ENCODE measurements around the gene EPHA3.

The EPHA3 gene

DNA sequence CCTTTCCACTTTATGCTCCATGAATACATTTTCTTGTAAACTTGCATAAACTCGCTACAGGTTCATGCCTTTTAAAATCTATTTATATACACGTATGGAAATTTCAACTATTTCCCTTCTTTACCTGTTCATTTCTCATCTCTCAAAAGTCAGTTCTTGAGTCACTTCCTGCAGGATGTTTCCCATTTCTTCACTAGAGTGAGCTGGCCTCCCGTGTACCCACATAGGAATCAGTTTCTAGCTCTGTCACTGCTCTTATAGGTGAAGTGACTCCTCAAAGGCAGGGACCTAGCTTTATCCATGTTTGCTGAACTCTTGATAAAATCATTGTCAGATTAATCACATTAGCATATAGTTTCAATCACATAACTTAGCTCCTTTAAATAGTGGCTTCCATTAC, 259.7 kb downstream of the EPHA3 start:
- Histone ChIP-seq H3K4me1 (ENCODE audit: control insufficient read depth in 5 of 5, insufficient read depth in 5 of 5, low read length in 5 of 5) (no peaks in the 10 kb centered on the region), H3K27ac (ENCODE audit: low read depth, low read length) (no peak overlapping the region), H3K4me3 (ENCODE audit: low read depth in 1 of 5, low read length in 5 of 5) (no peak overlapping the region), H3K9me3 (ENCODE audit: control insufficient read depth in 5 of 5, low read length in 5 of 5) (peaks cover 0 to 3% (median 0%) of the 10 kb centered on the region in 5 donors), H3K36me3 (ENCODE audit: control insufficient read depth in 5 of 5, insufficient read depth in 5 of 5, low read length in 5 of 5) (no peaks in the 10 kb centered on the region), H3K27me3 (ENCODE audit: control insufficient read depth in 5 of 5, insufficient read depth in 4 of 5, low read length in 5 of 5) (no peaks in the 10 kb centered on the region), H3K9ac (ENCODE audit: low read length in 5 of 5) (no peak overlapping the region)

GRCh38 chr3:89368846-89369245, 261.4 kb downstream of the EPHA3 start:
- no peaks in the 10 kb centered on the region for H3K4me1 ChIP-seq (ENCODE audit: control insufficient read depth in 5 of 5, insufficient read depth in 5 of 5, low read length in 5 of 5)
- no peak overlapping the region for H3K27ac ChIP-seq (ENCODE audit: low read depth, low read length)
- H3K4me3 ChIP-seq (ENCODE audit: low read depth in 1 of 5, low read length in 5 of 5): no peak overlapping the region

GRCh38 chr3:89372456-89372855, 265.0 kb downstream of the EPHA3 start:
- H3K4me3 ChIP-seq (ENCODE audit: low read depth in 1 of 5, low read length in 5 of 5): no peak overlapping the region
- no peaks in the 10 kb centered on the region for H3K4me1 ChIP-seq (ENCODE audit: control insufficient read depth in 5 of 5, insufficient read depth in 5 of 5, low read length in 5 of 5)
- H3K27ac ChIP-seq (ENCODE audit: low read depth, low read length): no peak overlapping the region
- H3K9me3 ChIP-seq (ENCODE audit: control insufficient read depth in 5 of 5, low read length in 5 of 5): peaks cover 0 to 3% (median 0%) of the 10 kb centered on the region in 5 donors
- no peaks in the 10 kb centered on the region for H3K36me3 ChIP-seq (ENCODE audit: control insufficient read depth in 5 of 5, insufficient read depth in 5 of 5, low read length in 5 of 5)
- no peaks in the 10 kb centered on the region for H3K27me3 ChIP-seq (ENCODE audit: control insufficient read depth in 5 of 5, insufficient read depth in 4 of 5, low read length in 5 of 5)
- H3K9ac ChIP-seq (ENCODE audit: low read length in 5 of 5): no peak overlapping the region

More at GRCh38 chr3:89368846-89369245, 261.4 kb downstream of the EPHA3 start:
- Histone ChIP-seq H3K9me3 (ENCODE audit: control insufficient read depth in 5 of 5, low read length in 5 of 5) (peaks cover 0 to 3% (median 0%) of the 10 kb centered on the region in 5 donors), H3K36me3 (ENCODE audit: control insufficient read depth in 5 of 5, insufficient read depth in 5 of 5, low read length in 5 of 5) (no peaks in the 10 kb centered on the region), H3K9ac (ENCODE audit: low read length in 5 of 5) (no peak overlapping the region), H3K27me3 (ENCODE audit: control insufficient read depth in 5 of 5, insufficient read depth in 4 of 5, low read length in 5 of 5) (no peaks in the 10 kb centered on the region)

DNA sequence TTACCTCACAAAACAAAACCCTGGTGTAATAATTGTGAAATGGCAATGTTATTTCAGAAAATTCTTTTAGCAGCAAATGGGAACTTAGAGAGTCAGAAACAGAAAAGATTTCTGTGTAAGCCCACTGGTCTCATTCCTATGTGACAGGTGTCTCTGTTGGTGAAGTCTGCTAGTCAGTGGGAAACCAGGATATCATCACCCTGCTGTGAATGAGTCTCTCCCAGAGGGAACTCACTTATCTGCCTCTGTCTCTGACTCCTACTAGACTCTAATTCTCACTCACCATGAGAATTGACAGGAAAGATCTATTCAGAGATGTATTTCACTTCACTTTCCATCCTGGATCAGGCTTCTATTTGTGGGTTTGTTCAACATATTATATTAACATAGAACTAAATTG, 266.0 kb downstream of the EPHA3 start:
- H3K27ac ChIP-seq (ENCODE audit: low read depth, low read length): no peak overlapping the region
- no peak overlapping the region for H3K9ac ChIP-seq (ENCODE audit: low read length in 5 of 5)
- H3K27me3 ChIP-seq (ENCODE audit: control insufficient read depth in 5 of 5, insufficient read depth in 4 of 5, low read length in 5 of 5): no peaks in the 10 kb centered on the region
- H3K4me1 ChIP-seq (ENCODE audit: control insufficient read depth in 5 of 5, insufficient read depth in 5 of 5, low read length in 5 of 5): no peaks in the 10 kb centered on the region
- H3K4me3 ChIP-seq (ENCODE audit: low read depth in 1 of 5, low read length in 5 of 5): no peak overlapping the region
- H3K9me3 ChIP-seq (ENCODE audit: control insufficient read depth in 5 of 5, low read length in 5 of 5): peaks cover 0 to 3% (median 0%) of the 10 kb centered on the region in 5 donors
- no peaks in the 10 kb centered on the region for H3K36me3 ChIP-seq (ENCODE audit: control insufficient read depth in 5 of 5, insufficient read depth in 5 of 5, low read length in 5 of 5)

DNA sequence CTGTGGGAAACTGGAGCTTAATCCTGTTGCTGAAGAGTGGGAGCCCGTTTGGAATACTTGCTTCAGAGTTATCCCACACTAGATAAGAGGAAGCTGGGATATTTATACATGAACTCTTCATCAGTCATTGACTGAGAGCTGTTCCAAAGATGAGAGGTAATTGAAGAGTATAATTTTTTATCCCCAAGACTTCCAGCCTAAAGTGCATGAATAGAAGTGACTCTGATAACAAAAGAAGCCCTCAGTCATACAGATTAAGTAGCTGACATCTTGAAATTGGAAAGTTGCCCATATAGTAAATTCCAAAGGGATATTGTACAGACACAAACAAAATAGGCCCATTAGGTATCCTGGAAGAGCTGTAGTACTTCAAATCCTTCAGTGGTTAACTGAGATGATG, 268.0 kb downstream of the EPHA3 start:
- H3K27ac ChIP-seq (ENCODE audit: low read depth, low read length): no peak overlapping the region
- no peaks in the 10 kb centered on the region for H3K27me3 ChIP-seq (ENCODE audit: control insufficient read depth in 5 of 5, insufficient read depth in 4 of 5, low read length in 5 of 5)
- H3K9me3 ChIP-seq (ENCODE audit: control insufficient read depth in 5 of 5, low read length in 5 of 5): no peaks in the 10 kb centered on the region
- no peak overlapping the region for H3K4me3 ChIP-seq (ENCODE audit: low read depth in 1 of 5, low read length in 5 of 5)
- H3K9ac ChIP-seq (ENCODE audit: low read length in 5 of 5): no peak overlapping the region
- H3K36me3 ChIP-seq (ENCODE audit: control insufficient read depth in 5 of 5, insufficient read depth in 5 of 5, low read length in 5 of 5): no peaks in the 10 kb centered on the region
- no peaks in the 10 kb centered on the region for H3K4me1 ChIP-seq (ENCODE audit: control insufficient read depth in 5 of 5, insufficient read depth in 5 of 5, low read length in 5 of 5)

DNA sequence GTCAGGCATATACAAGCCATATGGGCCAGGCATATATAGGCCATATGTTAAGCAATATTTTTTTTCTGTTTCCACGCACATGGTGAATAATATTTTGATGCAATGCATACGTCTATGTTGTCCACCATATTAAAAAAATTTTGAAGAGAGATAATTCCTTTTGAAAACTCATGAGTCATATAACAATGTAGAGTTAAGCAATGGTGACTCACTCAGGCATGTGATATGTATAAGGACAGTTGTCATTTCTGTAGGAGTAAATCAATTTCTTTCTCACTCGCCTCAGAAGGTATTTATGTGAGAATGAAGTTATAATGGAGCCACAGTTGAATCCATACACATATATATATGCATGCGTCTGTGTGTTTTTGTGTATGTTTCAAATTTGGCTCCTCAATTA, 272.6 kb downstream of the EPHA3 start:
- Histone ChIP-seq H3K4me1 (ENCODE audit: control insufficient read depth in 5 of 5, insufficient read depth in 5 of 5, low read length in 5 of 5) (no peaks in the 10 kb centered on the region), H3K9ac (ENCODE audit: low read length in 5 of 5) (no peak overlapping the region), H3K9me3 (ENCODE audit: control insufficient read depth in 5 of 5, low read length in 5 of 5) (no peaks in the 10 kb centered on the region), H3K36me3 (ENCODE audit: control insufficient read depth in 5 of 5, insufficient read depth in 5 of 5, low read length in 5 of 5) (no peaks in the 10 kb centered on the region), H3K27me3 (ENCODE audit: control insufficient read depth in 5 of 5, insufficient read depth in 4 of 5, low read length in 5 of 5) (no peaks in the 10 kb centered on the region), H3K4me3 (ENCODE audit: low read depth in 1 of 5, low read length in 5 of 5) (no peak overlapping the region), H3K27ac (ENCODE audit: low read depth, low read length) (no peak overlapping the region)

DNA sequence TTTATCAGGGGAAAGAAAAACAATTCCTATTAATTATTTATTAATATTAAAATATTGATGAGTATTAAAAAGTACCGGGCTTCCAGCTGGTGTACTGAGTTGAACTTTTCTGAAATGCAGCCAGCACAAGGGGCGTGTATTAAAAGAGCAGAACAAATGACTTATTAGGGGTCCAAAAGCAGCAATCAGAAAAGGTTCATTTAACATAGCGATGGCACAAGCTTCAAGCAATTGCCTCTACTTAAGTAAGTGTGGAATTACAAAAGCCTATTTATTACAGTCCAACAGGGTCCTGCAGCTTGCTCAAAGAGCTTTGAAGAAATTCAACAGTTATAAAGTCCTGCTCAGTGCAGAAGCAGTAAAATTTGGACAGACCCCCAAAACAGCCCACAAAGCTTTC, 285.6 kb downstream of the EPHA3 start:
- H3K4me3 ChIP-seq (ENCODE audit: low read depth in 1 of 5, low read length in 5 of 5): no peak overlapping the region
- no peaks in the 10 kb centered on the region for H3K27me3 ChIP-seq (ENCODE audit: control insufficient read depth in 5 of 5, insufficient read depth in 4 of 5, low read length in 5 of 5)
- no peak overlapping the region for H3K9ac ChIP-seq (ENCODE audit: low read length in 5 of 5)
- H3K27ac ChIP-seq (ENCODE audit: low read depth, low read length): no peak overlapping the region
- no peaks in the 10 kb centered on the region for H3K4me1 ChIP-seq (ENCODE audit: control insufficient read depth in 5 of 5, insufficient read depth in 5 of 5, low read length in 5 of 5)
- H3K36me3 ChIP-seq (ENCODE audit: control insufficient read depth in 5 of 5, insufficient read depth in 5 of 5, low read length in 5 of 5): no peaks in the 10 kb centered on the region
- no peaks in the 10 kb centered on the region for H3K9me3 ChIP-seq (ENCODE audit: control insufficient read depth in 5 of 5, low read length in 5 of 5)

GRCh38 chr3:89395456-89395855, 288.0 kb downstream of the EPHA3 start:
- Histone ChIP-seq H3K4me1 (ENCODE audit: control insufficient read depth in 5 of 5, insufficient read depth in 5 of 5, low read length in 5 of 5) (no peaks in the 10 kb centered on the region), H3K4me3 (ENCODE audit: low read depth in 1 of 5, low read length in 5 of 5) (no peak overlapping the region), H3K27ac (ENCODE audit: low read depth, low read length) (no peak overlapping the region), H3K9ac (ENCODE audit: low read length in 5 of 5) (no peak overlapping the region), H3K9me3 (ENCODE audit: control insufficient read depth in 5 of 5, low read length in 5 of 5) (no peaks in the 10 kb centered on the region), H3K36me3 (ENCODE audit: control insufficient read depth in 5 of 5, insufficient read depth in 5 of 5, low read length in 5 of 5) (no peaks in the 10 kb centered on the region), H3K27me3 (ENCODE audit: control insufficient read depth in 5 of 5, insufficient read depth in 4 of 5, low read length in 5 of 5) (no peaks in the 10 kb centered on the region)

DNA sequence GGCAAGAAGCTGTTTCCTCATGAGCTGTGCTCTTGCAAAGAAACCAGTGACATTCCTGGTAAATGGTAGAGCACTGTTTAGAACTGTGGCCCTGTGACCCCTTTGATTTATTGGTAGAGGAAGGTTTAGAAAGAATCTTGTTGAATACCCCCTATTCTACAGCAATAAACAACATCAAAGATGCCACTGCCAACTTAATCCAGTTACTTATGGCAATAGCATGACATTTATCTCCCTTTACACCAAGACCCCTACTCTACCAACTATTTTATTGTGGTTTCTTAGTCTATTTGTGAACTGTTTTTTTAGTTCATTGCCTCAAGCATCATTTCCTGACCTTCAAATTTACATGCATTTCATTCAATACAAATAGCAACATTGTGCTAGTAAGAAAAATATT, 288.6 kb downstream of the EPHA3 start:
- no peaks in the 10 kb centered on the region for H3K9me3 ChIP-seq (ENCODE audit: control insufficient read depth in 5 of 5, low read length in 5 of 5)
- no peak overlapping the region for H3K27ac ChIP-seq (ENCODE audit: low read depth, low read length)
- H3K4me3 ChIP-seq (ENCODE audit: low read depth in 1 of 5, low read length in 5 of 5): no peak overlapping the region
- no peaks in the 10 kb centered on the region for H3K36me3 ChIP-seq (ENCODE audit: control insufficient read depth in 5 of 5, insufficient read depth in 5 of 5, low read length in 5 of 5)
- H3K9ac ChIP-seq (ENCODE audit: low read length in 5 of 5): no peak overlapping the region
- no peaks in the 10 kb centered on the region for H3K4me1 ChIP-seq (ENCODE audit: control insufficient read depth in 5 of 5, insufficient read depth in 5 of 5, low read length in 5 of 5)
- H3K27me3 ChIP-seq (ENCODE audit: control insufficient read depth in 5 of 5, insufficient read depth in 4 of 5, low read length in 5 of 5): no peaks in the 10 kb centered on the region

DNA sequence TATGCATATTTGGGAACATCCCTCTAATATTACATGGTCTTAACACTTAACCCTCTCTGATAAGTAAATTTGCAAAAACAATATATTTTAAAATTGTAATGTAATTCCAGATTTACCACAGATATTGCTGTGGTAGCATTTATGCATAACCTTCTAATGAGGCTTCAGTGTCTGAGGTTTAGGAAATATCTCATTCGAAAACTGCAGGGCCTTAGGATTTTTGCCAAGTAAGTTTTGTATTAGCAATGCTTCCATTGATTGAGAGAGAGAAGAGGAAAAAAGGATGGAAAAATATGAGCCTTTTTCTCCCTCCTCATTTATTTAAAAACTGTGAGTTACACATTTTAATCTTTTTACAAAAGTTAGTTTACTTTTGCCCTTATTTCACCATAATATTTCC, 294.6 kb downstream of the EPHA3 start:
- Histone ChIP-seq H3K4me1 (ENCODE audit: control insufficient read depth in 5 of 5, insufficient read depth in 5 of 5, low read length in 5 of 5) (no peaks in the 10 kb centered on the region), H3K4me3 (ENCODE audit: low read depth in 1 of 5, low read length in 5 of 5) (no peak overlapping the region), H3K9ac (ENCODE audit: low read length in 5 of 5) (no peak overlapping the region), H3K27ac (ENCODE audit: low read depth, low read length) (no peak overlapping the region), H3K9me3 (ENCODE audit: control insufficient read depth in 5 of 5, low read length in 5 of 5) (no peaks in the 10 kb centered on the region), H3K36me3 (ENCODE audit: control insufficient read depth in 5 of 5, insufficient read depth in 5 of 5, low read length in 5 of 5) (no peaks in the 10 kb centered on the region), H3K27me3 (ENCODE audit: control insufficient read depth in 5 of 5, insufficient read depth in 4 of 5, low read length in 5 of 5) (no peaks in the 10 kb centered on the region)

DNA sequence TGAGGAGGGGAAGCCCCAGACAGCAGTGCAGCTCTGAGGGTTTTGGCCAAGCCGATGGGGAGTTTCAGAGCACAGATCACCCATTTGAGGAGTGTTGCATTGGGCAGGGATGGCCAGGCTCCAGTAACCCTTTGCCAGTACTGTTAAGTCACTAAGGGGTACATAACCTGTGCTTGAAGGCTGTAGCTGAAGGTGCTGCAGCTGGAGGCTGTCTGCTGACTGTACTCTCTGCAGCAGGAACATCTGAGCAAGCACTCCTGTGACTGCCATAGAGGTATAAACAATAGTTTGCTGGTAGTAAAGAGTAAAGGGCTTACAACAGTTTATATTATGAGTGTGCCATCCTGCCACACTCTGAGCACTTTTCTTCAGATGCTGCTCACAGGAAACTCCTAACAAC, 297.8 kb downstream of the EPHA3 start:
- no peaks in the 10 kb centered on the region for H3K4me1 ChIP-seq (ENCODE audit: control insufficient read depth in 5 of 5, insufficient read depth in 5 of 5, low read length in 5 of 5)
- H3K4me3 ChIP-seq (ENCODE audit: low read depth in 1 of 5, low read length in 5 of 5): no peak overlapping the region
- H3K9ac ChIP-seq (ENCODE audit: low read length in 5 of 5): no peak overlapping the region
- no peaks in the 10 kb centered on the region for H3K9me3 ChIP-seq (ENCODE audit: control insufficient read depth in 5 of 5, low read length in 5 of 5)
- H3K27me3 ChIP-seq (ENCODE audit: control insufficient read depth in 5 of 5, insufficient read depth in 4 of 5, low read length in 5 of 5): no peaks in the 10 kb centered on the region
- H3K36me3 ChIP-seq (ENCODE audit: control insufficient read depth in 5 of 5, insufficient read depth in 5 of 5, low read length in 5 of 5): no peaks in the 10 kb centered on the region
- H3K27ac ChIP-seq (ENCODE audit: low read depth, low read length): no peak overlapping the region
